Measurements from ENCODE around the gene IRS1. TPM values are rescaled to one million over a fixed set of nuclear protein-coding genes. Genes with fewer than 3 reads are reported as not detected.
A peak's percentile ranks its signal among the peaks of the same experiment; 100 is the strongest.
"Not testable (repeated sequence)": the region's sequence is repeated elsewhere in the genome, so short reads cannot be mapped to it uniquely, and the experiment has no call there.

Gene IRS1, protein sequence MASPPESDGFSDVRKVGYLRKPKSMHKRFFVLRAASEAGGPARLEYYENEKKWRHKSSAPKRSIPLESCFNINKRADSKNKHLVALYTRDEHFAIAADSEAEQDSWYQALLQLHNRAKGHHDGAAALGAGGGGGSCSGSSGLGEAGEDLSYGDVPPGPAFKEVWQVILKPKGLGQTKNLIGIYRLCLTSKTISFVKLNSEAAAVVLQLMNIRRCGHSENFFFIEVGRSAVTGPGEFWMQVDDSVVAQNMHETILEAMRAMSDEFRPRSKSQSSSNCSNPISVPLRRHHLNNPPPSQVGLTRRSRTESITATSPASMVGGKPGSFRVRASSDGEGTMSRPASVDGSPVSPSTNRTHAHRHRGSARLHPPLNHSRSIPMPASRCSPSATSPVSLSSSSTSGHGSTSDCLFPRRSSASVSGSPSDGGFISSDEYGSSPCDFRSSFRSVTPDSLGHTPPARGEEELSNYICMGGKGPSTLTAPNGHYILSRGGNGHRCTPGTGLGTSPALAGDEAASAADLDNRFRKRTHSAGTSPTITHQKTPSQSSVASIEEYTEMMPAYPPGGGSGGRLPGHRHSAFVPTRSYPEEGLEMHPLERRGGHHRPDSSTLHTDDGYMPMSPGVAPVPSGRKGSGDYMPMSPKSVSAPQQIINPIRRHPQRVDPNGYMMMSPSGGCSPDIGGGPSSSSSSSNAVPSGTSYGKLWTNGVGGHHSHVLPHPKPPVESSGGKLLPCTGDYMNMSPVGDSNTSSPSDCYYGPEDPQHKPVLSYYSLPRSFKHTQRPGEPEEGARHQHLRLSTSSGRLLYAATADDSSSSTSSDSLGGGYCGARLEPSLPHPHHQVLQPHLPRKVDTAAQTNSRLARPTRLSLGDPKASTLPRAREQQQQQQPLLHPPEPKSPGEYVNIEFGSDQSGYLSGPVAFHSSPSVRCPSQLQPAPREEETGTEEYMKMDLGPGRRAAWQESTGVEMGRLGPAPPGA (N-terminal part only)
- polyA plus RNA-seq (ENCODE audit: insufficient read length in 10 of 10): 10 to 100 TPM; 13.6 to 22.0 (median 16.1) TPM
- long read RNA-seq, donor 1, full-length matches to known transcripts: 13 of 13 reads
- long read RNA-seq, donor 1, partial matches to known transcripts: 0 of 13 reads
- long read RNA-seq, donor 1, other reads (novel, unspliced or antisense): 0 of 13 reads
- long read RNA-seq, donor 2, full-length matches to known transcripts: 8 of 8 reads
- long read RNA-seq, donor 2, partial matches to known transcripts: 0 of 8 reads
- long read RNA-seq, donor 2, other reads (novel, unspliced or antisense): 0 of 8 reads
- long read RNA-seq, donor 3: 0 reads
- long read RNA-seq, donor 4, full-length matches to known transcripts: 10 of 10 reads
- long read RNA-seq, donor 4, partial matches to known transcripts: 0 of 10 reads
- long read RNA-seq, donor 4, other reads (novel, unspliced or antisense): 0 of 10 reads
- long read RNA-seq, donor 5, full-length matches to known transcripts: 17 of 17 reads
- long read RNA-seq, donor 5, partial matches to known transcripts: 0 of 17 reads
- long read RNA-seq, donor 5, other reads (novel, unspliced or antisense): 0 of 17 reads
- long read RNA-seq, donor 6, full-length matches to known transcripts: 14 of 14 reads
- long read RNA-seq, donor 6, partial matches to known transcripts: 0 of 14 reads
- long read RNA-seq, donor 6, other reads (novel, unspliced or antisense): 0 of 14 reads
- long read RNA-seq, donor 7, full-length matches to known transcripts: 14 of 14 reads
- long read RNA-seq, donor 7, partial matches to known transcripts: 0 of 14 reads
- long read RNA-seq, donor 7, other reads (novel, unspliced or antisense): 0 of 14 reads
- long read RNA-seq, donor 8, full-length matches to known transcripts: 12 of 12 reads
- long read RNA-seq, donor 8, partial matches to known transcripts: 0 of 12 reads
- long read RNA-seq, donor 8, other reads (novel, unspliced or antisense): 0 of 12 reads
- long read RNA-seq, donor 9, full-length matches to known transcripts: 1 of 1 reads
- long read RNA-seq, donor 9, partial matches to known transcripts: 0 of 1 reads
- long read RNA-seq, donor 9, other reads (novel, unspliced or antisense): 0 of 1 reads

DNA sequence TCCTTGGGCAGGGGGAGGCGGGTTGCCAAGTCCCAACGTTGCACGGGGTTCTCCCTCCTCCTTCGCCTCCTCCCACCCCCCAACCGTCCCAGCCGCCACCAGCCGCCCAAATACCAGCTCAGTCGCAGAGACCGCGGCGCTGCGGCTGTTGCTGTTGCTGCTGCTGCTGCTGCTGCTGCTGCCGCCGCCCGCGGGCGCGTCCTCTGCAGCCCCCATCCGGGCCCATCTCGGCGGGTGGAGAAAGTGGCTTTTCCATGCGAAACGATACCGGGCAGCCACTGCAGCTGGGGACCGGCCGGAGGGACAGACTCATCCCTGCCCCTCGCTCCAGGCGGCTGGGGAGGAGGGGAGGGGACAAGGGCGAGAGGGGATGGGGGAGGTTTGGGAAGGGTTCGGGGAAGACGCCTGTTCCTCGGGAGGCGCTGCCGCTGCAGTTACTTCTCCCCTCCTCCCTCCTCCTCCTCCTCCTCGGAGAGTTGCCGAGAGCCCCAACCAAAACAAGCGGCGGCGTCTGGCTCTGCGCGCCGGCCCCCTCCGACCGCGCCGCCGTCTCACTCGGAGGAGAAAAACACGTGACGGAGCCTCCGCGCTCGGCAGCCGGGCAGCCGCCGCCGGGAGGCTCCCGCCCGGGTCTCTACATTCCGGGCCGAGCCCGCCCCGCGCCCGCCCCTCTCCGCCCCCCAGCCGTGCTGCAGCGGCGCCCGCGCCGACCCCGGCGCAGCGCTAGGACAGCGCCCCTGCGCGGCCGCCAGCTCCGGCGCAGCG, at the start of gene IRS1:
IRS1 (minus strand) TSS at position 610 of the 765 bp plus-strand sequence. CDS start 1,082 bp downstream, outside the sequence.
- peak; percentile 82 to 93 (median 84) for DNase-seq

DNA sequence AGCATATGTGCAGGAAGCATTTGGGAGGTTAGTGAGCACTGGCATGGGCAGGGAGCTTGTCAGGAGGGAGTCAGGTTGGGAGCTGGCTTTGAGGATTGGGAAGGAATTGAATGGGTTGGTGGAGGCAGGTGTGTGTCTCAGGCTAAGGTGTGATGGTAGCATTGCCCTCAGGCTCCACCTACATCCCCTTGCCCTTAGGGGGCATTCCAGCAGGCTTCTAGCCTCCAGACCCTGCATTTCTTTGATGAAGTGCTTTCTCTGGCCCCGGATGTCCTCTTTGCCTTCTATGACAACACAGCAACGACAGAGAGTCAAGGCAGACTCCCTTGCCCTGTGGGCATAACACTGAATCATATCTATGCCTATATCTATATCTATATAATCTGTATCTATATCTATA, 49.7 kb upstream of the IRS1 start:
- DNase-seq: no peak

DNA sequence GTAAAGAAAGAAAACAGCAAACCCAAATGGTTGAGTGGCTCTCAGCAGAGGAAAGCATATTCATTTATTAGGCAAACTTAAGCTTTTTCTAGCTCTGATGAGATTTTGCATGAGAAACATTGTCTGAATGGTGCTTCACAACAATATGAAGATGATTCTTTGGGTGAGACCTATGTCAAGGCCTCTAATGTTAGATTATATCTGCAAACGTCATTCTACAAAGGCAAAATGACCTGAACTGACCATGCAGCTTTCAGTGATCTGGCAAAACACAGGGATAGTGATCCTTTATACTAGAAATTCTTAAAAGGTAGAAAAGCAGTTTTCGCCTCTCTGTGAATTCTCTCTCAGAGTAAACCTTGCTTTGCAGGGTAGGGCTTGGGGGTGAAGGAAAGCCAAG, 47.9 kb upstream of the IRS1 start:
- no peak for DNase-seq

DNA sequence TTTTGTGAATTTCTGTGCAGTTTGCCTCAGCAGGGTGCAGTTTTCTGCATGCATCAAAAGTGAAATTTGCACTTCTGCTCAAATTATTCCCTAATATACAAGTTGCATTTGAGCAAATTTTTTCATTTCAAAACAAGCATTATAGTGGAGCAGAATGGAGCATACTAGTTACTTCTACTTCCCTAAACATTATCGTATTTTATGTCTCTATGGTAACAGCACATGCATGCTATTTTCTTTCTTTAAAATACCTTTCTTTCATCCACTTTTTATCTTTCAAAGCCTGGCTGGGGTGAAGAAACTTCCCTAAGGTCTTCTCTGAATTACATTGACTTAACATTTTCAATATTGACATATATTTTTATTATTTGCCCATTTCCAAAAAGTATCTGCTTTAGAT, 47.5 kb upstream of the IRS1 start:
- DNase-seq: no peak

DNA sequence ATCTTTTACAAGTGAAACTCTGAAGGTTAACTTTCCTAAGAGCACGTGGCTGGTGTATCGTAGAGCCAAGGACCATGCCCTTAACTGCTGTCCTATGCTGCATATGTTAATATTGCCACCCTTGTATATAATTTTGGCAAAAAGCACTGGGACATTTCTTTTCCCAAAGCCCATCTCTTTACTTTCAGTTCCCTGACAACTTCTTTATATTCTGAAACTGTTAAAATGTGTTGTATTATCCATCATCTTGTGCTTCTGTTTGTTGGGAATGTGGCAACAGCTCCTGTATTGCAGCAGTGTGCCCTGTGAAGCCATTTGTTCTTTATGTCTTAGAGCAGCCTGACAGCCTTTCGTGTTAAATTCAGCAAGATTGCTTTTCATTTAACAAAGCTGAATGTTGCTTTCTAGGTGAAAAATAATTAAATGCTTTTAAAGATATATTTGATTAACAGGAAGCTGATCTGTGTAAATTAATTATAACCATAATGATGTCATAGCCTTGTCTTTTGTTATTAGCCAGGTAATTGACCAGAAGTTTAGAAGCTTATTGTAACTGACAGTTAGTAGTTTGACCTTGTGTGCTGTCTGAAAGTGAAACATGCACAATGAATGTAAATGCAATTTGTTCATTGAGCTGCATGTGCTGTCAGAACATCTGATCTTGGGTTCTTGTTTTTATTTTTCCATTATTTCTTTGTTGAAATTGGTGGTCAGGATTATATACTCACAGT, 45.9 kb upstream of the IRS1 start:
- DNase-seq: no peak

DNA sequence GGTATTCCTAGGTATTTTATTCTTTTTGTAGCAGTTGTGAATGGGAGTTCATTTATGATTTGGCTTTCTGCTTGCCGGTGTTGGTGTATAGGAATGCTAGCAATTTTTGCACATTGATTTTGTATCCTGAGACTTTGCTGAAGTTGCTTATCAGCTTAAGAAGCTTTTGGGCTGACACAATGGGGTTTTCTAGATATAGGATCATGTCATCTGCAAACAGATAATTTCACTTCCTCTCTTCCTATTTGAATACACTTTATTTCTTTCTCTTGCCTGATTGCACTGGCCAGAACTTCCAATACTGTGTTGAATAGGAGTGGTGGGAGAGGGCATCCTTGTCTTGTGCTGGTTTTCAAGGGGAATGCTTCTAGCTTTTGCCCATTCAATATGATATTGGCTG, 43.4 kb upstream of the IRS1 start:
- not testable (repeated sequence) for DNase-seq

DNA sequence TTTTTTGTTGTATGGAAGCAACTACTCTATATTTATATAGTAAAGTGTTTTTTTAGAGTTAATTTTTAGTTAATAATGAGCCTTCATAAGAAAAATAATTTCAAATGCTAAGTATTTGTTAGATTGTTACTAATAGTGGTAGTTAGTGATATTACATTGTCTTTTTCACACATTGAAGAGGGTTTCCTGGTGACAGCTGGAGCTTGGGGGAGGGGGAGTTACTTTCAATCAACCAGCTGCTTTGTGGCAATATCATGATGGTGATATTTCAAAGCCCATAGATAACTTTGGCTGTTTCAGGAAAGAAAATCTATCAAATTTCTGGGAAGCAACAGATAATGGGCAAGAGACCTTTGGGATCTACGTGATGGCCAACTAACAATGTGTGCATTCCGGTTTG, 40.3 kb upstream of the IRS1 start:
- no peak for DNase-seq

DNA sequence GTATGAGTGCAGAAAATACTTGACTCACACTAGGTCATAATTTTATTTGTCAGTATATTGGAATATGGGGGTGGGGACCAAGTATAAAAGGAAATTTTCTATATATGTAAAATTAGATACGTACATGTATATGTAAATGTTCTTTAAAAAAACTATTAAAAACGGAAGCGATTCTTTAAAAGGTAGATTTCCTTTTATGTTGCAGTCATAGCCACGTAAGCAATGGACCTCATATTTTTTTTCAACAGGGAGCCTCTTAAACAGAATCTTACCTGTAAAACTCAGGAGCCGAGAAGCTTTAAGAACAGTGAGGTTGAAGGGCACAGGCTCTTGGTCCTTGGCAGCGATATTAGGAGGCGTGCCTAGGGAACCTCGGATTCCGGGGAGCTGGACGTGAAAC, 39.5 kb upstream of the IRS1 start:
- DNase-seq: no peak

DNA sequence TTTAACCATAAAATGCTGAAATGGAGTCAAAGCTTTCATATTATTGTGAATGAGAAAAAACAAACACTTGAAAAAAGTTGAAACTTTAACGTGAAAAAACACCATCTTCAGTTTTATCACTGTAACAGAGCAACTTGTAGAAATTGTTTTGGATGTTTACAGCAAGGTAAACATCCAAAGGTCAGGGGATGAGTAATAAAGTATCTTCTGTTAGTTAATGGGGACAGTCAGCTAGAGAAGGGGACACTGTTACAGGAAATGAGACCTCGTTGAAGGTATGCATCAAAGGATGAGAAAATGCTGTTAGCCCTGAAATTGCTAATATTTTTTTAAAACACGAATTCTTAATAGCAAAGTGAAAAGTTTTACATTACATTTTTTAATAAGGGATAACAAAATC, 39.1 kb upstream of the IRS1 start:
- no peak for DNase-seq

DNA sequence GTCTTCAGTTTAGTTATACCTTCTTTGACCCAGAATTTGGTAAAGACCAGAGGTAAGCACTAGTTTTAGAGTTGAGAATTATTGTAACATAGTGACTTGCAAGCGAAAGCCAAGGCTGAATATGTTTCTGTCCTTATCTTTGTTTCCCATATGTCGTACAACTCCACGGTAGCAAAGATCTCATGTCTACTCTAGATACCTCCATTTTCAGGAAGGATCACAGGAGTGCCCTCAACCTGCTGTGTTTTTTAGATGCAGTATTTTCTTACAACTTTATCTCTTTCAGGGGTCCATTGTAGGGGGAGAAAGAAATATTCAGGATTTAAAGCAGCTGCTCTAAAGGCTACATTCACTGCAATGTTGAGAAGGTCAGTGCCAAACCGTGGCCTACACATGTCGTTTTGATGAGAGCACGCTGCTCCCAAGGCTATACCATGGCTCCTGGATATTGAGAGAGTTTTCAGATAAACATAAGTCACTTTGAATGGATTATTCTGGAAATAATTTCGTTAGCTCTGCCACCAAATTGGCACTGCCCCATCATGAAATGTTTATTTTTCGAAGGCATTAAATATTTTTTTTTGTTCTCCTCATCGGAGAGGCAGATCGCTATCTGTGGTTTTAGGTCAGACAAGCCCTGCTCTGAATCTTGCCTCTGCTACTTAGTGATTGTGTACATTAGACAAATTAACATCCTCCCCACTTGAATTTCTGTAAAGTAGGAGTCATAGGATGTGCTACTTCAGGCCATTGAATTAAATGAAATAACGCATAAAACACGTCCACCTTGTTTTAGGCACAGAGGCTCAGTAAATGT, 38.4 kb upstream of the IRS1 start:
- no peak for DNase-seq

DNA sequence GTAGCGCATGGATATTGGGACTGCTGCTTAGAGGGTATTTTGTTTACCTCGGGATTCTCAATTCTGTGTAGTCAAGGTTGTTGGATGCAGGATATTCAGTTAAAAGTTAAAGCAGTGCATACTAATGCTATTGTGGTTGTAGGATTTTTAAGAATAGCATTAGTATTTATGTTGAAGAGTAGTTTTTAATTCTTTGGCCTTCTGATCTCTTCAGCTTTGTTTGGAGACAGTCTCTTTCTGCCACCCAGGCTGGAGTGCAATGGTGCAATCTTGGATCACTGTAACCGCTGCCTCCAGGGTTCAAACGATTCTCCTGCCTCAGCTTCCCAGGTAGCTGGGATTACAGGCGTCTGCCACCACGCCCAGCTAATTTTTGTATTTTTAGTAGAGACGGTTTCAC, 37.7 kb upstream of the IRS1 start:
- DNase-seq: no peak

DNA sequence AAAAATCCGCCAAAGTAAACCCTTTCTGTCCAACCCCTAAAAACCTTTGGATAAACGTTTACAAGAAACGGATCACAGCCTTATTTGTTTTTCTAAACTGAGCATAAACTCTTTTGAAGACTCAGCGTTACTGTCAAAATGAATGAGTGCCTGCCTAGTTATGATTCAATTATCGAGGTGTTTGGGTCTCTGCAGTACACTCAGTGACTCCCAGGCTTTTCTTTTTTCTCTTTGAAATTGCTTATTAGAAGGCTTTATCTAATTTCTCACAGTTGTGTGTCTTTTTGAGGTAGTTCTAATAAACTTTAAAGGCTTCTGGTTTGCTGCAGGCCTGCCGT, 36.9 kb upstream of the IRS1 start:
- DNase-seq: no peak

DNA sequence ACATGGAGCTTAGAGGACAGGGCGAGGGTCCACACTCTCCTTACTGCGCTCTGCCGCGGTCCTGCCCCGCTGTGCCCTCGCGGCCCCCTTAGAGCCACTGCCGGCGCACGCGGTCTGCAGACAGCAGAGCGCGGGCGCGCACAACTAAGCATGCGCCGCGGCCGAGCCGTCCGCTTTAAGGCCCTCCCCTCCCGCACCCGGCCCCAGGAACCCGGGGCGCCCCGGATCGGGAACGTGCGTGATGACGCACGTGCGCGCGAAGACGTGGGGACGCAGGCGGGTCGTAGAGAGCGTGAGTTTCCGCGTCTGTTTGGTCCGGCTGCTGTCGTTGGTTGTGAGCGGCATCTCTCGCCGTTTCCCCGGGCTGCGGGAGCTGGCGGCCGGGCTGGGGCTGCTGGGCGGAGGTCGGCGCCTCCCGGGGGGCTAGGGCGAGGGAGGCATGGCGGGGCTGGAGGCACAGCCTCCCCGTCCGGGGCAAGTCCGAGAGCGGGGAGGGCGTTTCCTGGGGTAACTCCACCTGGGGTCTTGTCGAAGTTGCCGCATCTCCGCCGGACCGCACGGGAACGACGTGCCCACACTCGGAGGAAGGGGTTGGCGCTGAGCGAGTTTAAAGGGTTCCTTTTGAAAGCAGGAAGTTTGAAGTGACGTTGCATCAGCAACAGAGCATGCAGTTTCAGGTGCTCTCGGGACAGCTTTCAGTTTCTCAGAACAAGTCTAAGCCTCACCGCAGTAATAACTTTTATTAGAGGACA, 36.4 kb upstream of the IRS1 start, which contains the start of gene RHBDD1:
RHBDD1 (plus strand) TSS at position 259 of the 752 bp plus-strand sequence. CDS start 28,640 bp downstream, outside the sequence.
- DNase-seq: peak; percentile 96 to 99 (median 98)

DNA sequence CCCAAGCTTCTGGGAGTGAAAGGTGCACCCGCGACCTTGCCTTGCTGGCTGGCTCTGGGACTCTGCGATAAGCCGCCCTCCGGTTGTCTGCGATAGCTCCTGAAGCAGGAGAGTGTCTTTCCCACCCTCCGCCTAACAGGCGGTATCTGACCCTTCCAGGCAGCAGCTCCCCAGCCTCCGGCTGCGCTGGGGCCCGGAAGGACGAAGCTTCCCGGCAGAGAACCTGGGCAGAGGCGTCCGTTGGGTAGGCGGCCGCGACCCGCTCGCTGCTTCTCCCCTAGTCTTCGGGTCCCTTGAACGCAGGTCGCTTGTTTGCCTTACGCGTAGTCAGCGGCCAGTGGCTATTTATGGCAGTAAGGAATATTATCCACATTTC, 35.8 kb upstream of the IRS1 start:
- no peak for DNase-seq

DNA sequence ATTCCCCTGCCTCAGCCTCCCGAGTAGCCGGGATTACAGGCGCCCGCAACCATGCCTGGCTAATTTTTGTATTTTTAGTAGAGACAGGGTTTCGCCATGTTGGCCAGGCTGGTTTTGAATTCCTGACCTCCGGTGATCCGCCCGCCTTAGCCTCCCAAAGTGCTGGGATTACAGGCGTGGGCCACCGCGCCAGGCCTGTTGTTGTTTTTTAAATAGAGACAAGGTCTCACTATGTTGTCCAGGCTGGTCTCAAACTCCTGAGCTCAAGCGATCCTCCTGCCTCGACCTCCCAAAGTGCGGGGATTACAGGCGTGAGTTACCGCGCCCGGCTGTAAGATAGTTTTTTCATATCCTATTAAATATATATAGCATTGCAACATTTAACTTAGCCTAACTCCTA, 35.3 kb upstream of the IRS1 start:
- DNase-seq: not testable (repeated sequence)

DNA sequence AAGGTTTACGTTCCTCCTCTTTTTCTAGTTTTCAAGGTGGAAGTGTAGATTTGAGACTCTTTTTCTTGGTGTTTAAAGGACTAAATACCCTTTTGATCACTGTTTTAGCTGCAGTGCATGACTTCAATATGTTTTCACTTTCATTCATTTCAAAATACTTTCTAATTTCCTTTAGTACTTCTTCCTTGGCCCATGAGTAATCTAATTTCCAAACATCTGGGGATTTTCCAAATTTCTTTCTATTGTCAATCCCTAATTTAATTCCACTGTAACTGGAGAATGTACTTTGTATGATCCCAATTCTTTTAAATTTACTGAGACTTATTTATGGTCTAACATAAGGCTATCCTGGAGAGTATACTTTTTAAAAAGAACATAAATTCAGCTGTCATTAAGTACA, 32.4 kb upstream of the IRS1 start:
- no peak for DNase-seq

DNA sequence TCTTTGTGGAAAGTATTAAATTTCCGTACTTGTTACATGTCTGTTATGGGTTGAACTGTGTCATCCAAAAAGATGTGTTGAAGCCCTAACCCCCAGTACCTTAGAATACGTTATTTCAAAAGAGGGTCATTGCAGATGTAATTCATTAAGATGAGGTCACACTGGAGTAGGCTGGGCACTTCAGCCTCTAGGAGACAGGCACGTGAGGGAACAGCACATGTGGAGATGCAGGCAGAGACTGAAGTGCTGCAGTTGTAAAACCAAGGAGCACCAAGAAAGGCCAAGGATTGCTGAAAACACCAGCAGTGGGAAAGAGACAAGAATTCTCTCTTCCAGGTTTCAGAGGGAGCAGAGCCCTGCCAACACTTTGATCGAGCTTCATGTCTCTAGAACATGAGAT, 31.6 kb upstream of the IRS1 start:
- no peak for DNase-seq
